Brain microvascular endothelial cell (primary cell): ENCODE results near the gene ENOX1.

Experiments used
- DNase-seq: peaks from one replicate; pipeline ENCODE4 v3.0.0-alpha.2; 2020
- H3K27ac ChIP-seq: fragments of 250-450 bp; sonication (Bioruptor Pico); 2 replicates; pipeline ENCODE4 v1.5.1; 2020; ENCODE audit warnings: mild to moderate bottlenecking, moderate library complexity
- H3K27me3 ChIP-seq: fragments of 250-450 bp; sonication (Bioruptor Pico); replicated peaks from 2 replicates; pipeline ENCODE4 v1.5.1; 2020; ENCODE audit warnings: mild to moderate bottlenecking
- H3K36me3 ChIP-seq: fragments of 250-450 bp; sonication (Bioruptor Pico); replicated peaks from 2 replicates; pipeline ENCODE4 v1.5.1; 2020; ENCODE audit warnings: mild to moderate bottlenecking
- H3K4me3 ChIP-seq: 2 replicates; pipeline ENCODE4 v1.5.1; 2011; ENCODE audit warnings: low read depth, mild to moderate bottlenecking, control low read depth, low read length, moderate library complexity
- CTCF ChIP-seq: IDR thresholded peaks from 2 replicates; pipeline ENCODE4 v1.5.1; 2011; ENCODE audit warnings: low read depth, mild to moderate bottlenecking, moderate library complexity, low read length, control low read depth, inconsistent platforms; ENCODE audit errors: missing control alignments
- in situ Hi-C: cut with HindIII; loops from 2 replicates; pipeline ENCODE4 v1.10.0; 2017; ENCODE audit warnings: low sequenced_read_pairs, low pct_ligation_motif_present

Gene ENOX1

DNA sequence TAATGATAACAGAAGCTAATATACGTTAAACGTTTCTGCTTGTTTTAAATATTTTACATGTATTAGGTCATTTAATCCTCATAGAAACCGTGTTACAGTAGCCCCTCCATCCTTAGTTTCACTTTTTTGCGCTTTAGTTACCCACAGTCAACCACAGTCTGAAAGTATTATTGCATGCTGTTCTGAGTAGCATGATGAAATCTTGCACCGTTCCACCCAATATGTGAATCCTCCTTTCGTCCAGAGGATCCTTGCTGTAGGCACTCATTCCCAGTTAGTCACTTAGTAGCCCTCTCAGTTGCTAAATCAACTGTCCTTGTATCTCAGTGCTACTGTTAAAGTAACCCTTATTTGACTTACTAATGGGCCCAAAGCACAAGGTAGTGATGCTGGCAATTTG, 257.8 kb downstream of the ENOX1 start:
- no peak for DNase-seq
- in situ Hi-C loops, result no loop called here
- Histone ChIP-seq H3K36me3 (no peaks in the 10 kb centered on the region), H3K27ac (no peak overlapping the region), H3K27me3 (no peaks in the 10 kb centered on the region), H3K4me3 (no peak overlapping the region)
- TF ChIP-seq CTCF, result no peak

GRCh38 chr13:43522788-43523187, 264.0 kb downstream of the ENOX1 start:
- H3K4me3 ChIP-seq, result no peak overlapping the region
- peak; percentile 55 for DNase-seq
- TF ChIP-seq CTCF, result no peak

DNA sequence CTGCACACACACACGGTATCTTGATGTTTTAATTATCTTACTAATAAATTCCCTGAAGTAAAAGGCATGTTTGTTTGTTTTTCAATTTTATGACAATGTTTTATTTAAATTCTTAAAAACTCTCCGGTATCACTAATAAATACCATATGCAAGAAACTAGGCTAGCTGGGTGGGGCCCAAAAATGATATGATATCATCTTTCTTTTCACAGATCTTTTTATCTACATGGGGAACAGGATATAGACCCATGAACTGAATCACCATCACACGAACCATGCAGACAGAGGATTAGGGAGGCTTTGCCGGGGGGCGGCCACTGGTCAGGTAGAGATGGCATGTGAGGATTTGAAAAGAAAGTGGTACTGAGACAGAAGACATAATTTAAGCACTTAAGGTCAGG, 266.4 kb downstream of the ENOX1 start:
- H3K27me3 ChIP-seq, result no peaks in the 10 kb centered on the region
- no peak for DNase-seq
- H3K36me3 ChIP-seq, result no peaks in the 10 kb centered on the region
- no peak for TF ChIP-seq CTCF
- in situ Hi-C loops, result no loop called here
- H3K4me3 ChIP-seq, result no peak overlapping the region
- H3K27ac ChIP-seq, result no peak overlapping the region

More at GRCh38 chr13:43522788-43523187, 264.0 kb downstream of the ENOX1 start:
- in situ Hi-C loops, result no loop called here
- Histone ChIP-seq H3K27ac (no peak overlapping the region), H3K27me3 (no peaks in the 10 kb centered on the region), H3K36me3 (no peaks in the 10 kb centered on the region)

- H3K36me3 ChIP-seq, result no peaks in the 10 kb centered on the region
- TF ChIP-seq CTCF, result no peak
- in situ Hi-C loops, result no loop called here
These were observed 267.9 kb downstream of the ENOX1 start for GRCh38 chr13:43518833-43519232.

DNA sequence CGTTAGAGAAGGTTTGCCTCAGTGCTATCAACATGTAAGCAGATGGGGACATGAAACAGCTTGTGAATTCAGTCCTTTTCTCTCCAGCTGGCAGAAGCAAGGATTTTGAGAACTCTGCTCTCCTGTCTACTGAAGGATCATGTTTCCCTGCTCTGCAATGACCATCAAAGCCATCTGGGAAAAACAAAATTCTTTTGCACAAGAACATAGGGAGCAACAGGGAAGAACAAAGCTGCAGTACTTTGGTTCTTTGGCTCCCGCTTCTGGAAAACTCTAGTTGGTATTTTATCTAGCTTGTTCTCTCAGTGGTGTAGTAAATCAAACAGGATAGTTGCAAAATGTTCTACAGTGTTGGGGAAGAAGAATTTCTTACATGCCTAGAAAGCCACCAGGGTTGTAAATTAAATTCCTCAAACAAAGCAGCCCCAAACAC, 270.4 kb downstream of the ENOX1 start:
- in situ Hi-C loops, result no loop called here
- Histone ChIP-seq H3K36me3 (no peaks in the 10 kb centered on the region), H3K4me3 (no peak overlapping the region), H3K27me3 (no peaks in the 10 kb centered on the region), H3K27ac (no peak overlapping the region)
- no peak for DNase-seq
- no peak for TF ChIP-seq CTCF

More at GRCh38 chr13:43518833-43519232, 267.9 kb downstream of the ENOX1 start:
- H3K27ac ChIP-seq, result no peak overlapping the region
- H3K27me3 ChIP-seq, result no peaks in the 10 kb centered on the region
- no peak overlapping the region for H3K4me3 ChIP-seq
- DNase-seq, result no peak

- Histone ChIP-seq H3K27ac (no peak overlapping the region), H3K27me3 (no peaks in the 10 kb centered on the region), H3K4me3 (no peak overlapping the region), H3K36me3 (no peaks in the 10 kb centered on the region)
- no peak for TF ChIP-seq CTCF
- in situ Hi-C loops, result no loop called here
- DNase-seq, result no peak
These were observed 271.2 kb downstream of the ENOX1 start for GRCh38 chr13:43515531-43515930.
